GM12892 (cell line): ENCODE results near the gene C1D.

ENCODE experiments used
- POLR2A ChIP-seq: IDR thresholded peaks from 2 replicates; pipeline ENCODE4 v1.6.1; 2011; ENCODE audit warnings: low read depth, low read length, control low read depth
- POLR2AphosphoS5 ChIP-seq: IDR thresholded peaks from 2 replicates; pipeline ENCODE4 v1.6.1; 2011; ENCODE audit warnings: low read depth, low read length, control low read depth

GRCh38 chr2:68083346-68083745 lies 20.5 kb upstream of the C1D start:
- TF ChIP-seq POLR2A, result no peak
- no peak for TF ChIP-seq POLR2AphosphoS5
